CD14-positive monocyte (primary cell): ENCODE data around the gene TMEM271. TPM values are rescaled to one million over a fixed set of nuclear protein-coding genes. Genes with fewer than 3 reads are reported as not detected.

Experiments used
- DNase-seq, 3 donors: peaks; one replicate each; pipeline ENCODE4 v3.0.0-alpha.2; 2011 to 2022
- H2AFZ ChIP-seq: 2 replicates; pipeline ENCODE4 v1.6.0; 2012; ENCODE audit warnings: mild to moderate bottlenecking, low read depth, low read length, inconsistent platforms; ENCODE audit not compliant: insufficient read depth, poor library complexity, severe bottlenecking
- H3K27ac ChIP-seq, 2 donors: 1 replicate in 1 of 2; 2 replicates in 1 of 2; pipeline ENCODE4 v1.5.1; 2012 to 2013; ENCODE audit warnings: low read length in 2 of 2, control low read depth in 1 of 2, inconsistent platforms in 1 of 2, low read depth in 1 of 2, mild to moderate bottlenecking in 1 of 2
- H3K27me3 ChIP-seq, 2 donors: one replicate each; pipeline versions ENCODE4 v1.6.0 to v1.6.1; 2011 to 2013; ENCODE audit warnings: low read length in 2 of 2; ENCODE audit not compliant: control insufficient read depth in 2 of 2, insufficient read depth in 2 of 2
- H3K36me3 ChIP-seq, 2 donors: replicated peaks in 1 of 2; 1 replicate in 1 of 2; 2 replicates in 1 of 2; pipeline versions ENCODE4 v1.5.1 to v1.6.1; 2012 to 2013; ENCODE audit warnings: low read length in 2 of 2, control low read depth in 1 of 2, inconsistent platforms in 1 of 2, mild to moderate bottlenecking in 1 of 2; ENCODE audit not compliant: insufficient read depth in 2 of 2, control insufficient read depth in 1 of 2
- H3K4me1 ChIP-seq, 2 donors: 1 replicate in 1 of 2; 2 replicates in 1 of 2; pipeline versions ENCODE4 v1.5.1 to v1.6.1; 2012 to 2013; ENCODE audit warnings: low read length in 2 of 2, control low read depth in 1 of 2, inconsistent platforms in 1 of 2, mild to moderate bottlenecking in 1 of 2, moderate library complexity in 1 of 2; ENCODE audit not compliant: insufficient read depth in 2 of 2, control insufficient read depth in 1 of 2
- H3K4me2 ChIP-seq: replicated peaks from 2 replicates; pipeline ENCODE3; 2012; ENCODE audit warnings: low read length, moderate library complexity, mild to moderate bottlenecking; ENCODE audit not compliant: poor library complexity, severe bottlenecking; ENCODE audit errors: extremely low read depth
- H3K4me3 ChIP-seq, 3 experiments: fragments of 200-600 bp in 1 of 3; sonication (generic) in 1 of 3; replicated peaks in 1 of 3; 1 replicate in 2 of 3; 2 replicates in 1 of 3; pipeline ENCODE4 v1.5.1; 2011 to 2013; ENCODE audit warnings: low read length in 3 of 3, mild to moderate bottlenecking in 3 of 3, control low read depth in 2 of 3, low read depth in 2 of 3, inconsistent platforms in 1 of 3, moderate library complexity in 1 of 3
- H3K79me2 ChIP-seq: 2 replicates; pipeline ENCODE4 v1.6.0; 2012; ENCODE audit warnings: mild to moderate bottlenecking, control low read depth, inconsistent platforms, low read length, moderate library complexity; ENCODE audit not compliant: insufficient read depth
- H3K9ac ChIP-seq: 2 replicates; pipeline ENCODE4 v1.6.0; 2017; ENCODE audit warnings: low read length, mild to moderate bottlenecking; ENCODE audit not compliant: insufficient read depth, poor library complexity, severe bottlenecking
- H3K9me3 ChIP-seq, 2 donors: replicated peaks in 1 of 2; 1 replicate in 1 of 2; 2 replicates in 1 of 2; pipeline versions ENCODE4 v1.5.1 to v1.6.1; 2012 to 2013; ENCODE audit warnings: low read length in 2 of 2, control low read depth in 1 of 2; ENCODE audit not compliant: control insufficient read depth in 1 of 2, insufficient read depth in 1 of 2
- H4K20me1 ChIP-seq: 2 replicates; pipeline ENCODE4 v1.6.0; 2012; ENCODE audit warnings: mild to moderate bottlenecking, low read length, control low read depth, moderate library complexity; ENCODE audit not compliant: insufficient read depth
- H3K27ac Mint-ChIP-seq, 7 donors: one replicate each; pipeline ENCODE4 v1.8.0; 2020; ENCODE audit warnings: mild to moderate bottlenecking in 7 of 7, mixed read lengths in 7 of 7, moderate library complexity in 6 of 7, inconsistent platforms in 2 of 7
- H3K27me3 Mint-ChIP-seq, 3 donors: one replicate each; pipeline ENCODE4 v1.8.0; 2021 to 2022; ENCODE audit warnings: low read depth in 3 of 3, mild to moderate bottlenecking in 3 of 3, mixed read lengths in 3 of 3, moderate library complexity in 3 of 3, inconsistent platforms in 1 of 3
- H3K36me3 Mint-ChIP-seq, 2 donors: one replicate each; pipeline ENCODE4 v1.8.0; 2020; ENCODE audit warnings: mixed read lengths in 2 of 2, inconsistent platforms in 1 of 2, mild to moderate bottlenecking in 1 of 2
- H3K4me1 Mint-ChIP-seq: one replicate; pipeline ENCODE4 v1.8.0; 2020; ENCODE audit warnings: mild to moderate bottlenecking, mixed read lengths
- H3K4me3 Mint-ChIP-seq, 2 donors: one replicate each; pipeline ENCODE4 v1.8.0; 2020; ENCODE audit warnings: mild to moderate bottlenecking in 2 of 2, mixed read lengths in 2 of 2, moderate library complexity in 1 of 2
- H3K9me3 Mint-ChIP-seq, 7 donors: one replicate each; pipeline ENCODE4 v1.8.0; 2020 to 2022; ENCODE audit warnings: mixed read lengths in 7 of 7, mild to moderate bottlenecking in 6 of 7, moderate library complexity in 6 of 7, inconsistent platforms in 2 of 7
- WGBS: methylation state at CpG from one replicate; pipeline ENCODE4 v1.1.5; 2013; ENCODE audit warnings: missing lambda C conversion rate; ENCODE audit not compliant: insufficient coverage; 5-methylcytosine and 5-hydroxymethylcytosine counted together
- intact Hi-C, 2 donors: fragments of 100-400 bp; cut with micrococcal nuclease; formaldehyde crosslinking; loops; one replicate each; pipeline versions ENCODE4 v1.15.0 to v1.15.1; 2023
- polyA plus RNA-seq, 3 donors: library from polyadenylated mRNA; depleted of rRNA in 1 of 3; unstranded in 2 of 3; stranded (reverse) in 1 of 3; fragments of 300-500 nt in 2 of 3; fragments of >200 nt in 1 of 3; fragmentation: Illumina TruSeq in 2 of 3; gene quantifications; 1 replicate in 2 of 3; 2 replicates in 1 of 3; pipeline ENCODE4 v1.2.3, GENCODE V29; 2012 to 2021
- TF ChIP-seq, protein P1 (sequence below): fragments of 200-600 bp; IDR thresholded peaks from one replicate; pipeline ENCODE4 v1.8.0; 2022; ENCODE audit warnings: antibody characterized with exemption, mild to moderate bottlenecking

The TMEM271 gene
- polyA plus RNA-seq, 3 donors, result not detected

DNA sequence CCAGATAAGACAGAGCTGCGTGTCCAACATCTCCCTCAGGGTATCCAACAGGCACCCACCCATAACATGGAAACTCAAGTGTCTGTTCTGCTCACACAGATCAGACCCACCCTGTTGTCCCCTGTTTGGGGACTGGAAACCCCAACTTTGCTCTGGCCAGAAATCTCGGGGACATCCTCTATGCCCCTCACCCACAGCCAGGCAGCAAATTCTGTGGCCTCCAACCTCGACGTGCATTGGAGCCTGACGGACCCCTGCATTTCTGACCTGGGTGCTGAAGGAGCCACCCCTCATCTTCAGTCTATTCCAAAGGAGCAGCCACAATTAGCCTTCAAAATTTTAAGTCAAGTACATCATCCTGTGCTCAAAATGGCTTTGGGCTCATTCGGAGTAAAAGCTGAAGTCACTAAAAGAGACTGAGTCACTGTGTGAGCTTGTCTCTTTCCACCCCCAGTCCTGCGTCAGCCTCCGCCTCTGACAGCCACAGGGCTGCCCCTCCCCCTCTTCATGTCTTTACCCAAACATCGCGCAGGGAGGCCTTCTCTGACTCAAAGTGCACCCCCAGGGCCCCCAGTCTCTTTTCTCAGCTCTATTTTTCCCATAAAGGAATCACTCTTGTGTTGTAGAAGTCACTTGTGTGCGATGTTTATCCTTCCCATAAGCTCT lies 24.9 kb upstream of the TMEM271 start:
- peaks cover 6 to 33% (median 12%) of the 10 kb centered on the region in 7 donors for H3K9me3 Mint-ChIP-seq
- Histone ChIP-seq H3K36me3 (no peaks in the 10 kb centered on the region), H3K9ac (no peak overlapping the region), H3K79me2 (no peaks in the 10 kb centered on the region), H3K9me3 (no peaks in the 10 kb centered on the region), H3K4me3 (no peak overlapping the region), H2AFZ (no peak overlapping the region), H3K27me3 (no peaks in the 10 kb centered on the region), H3K4me1 (no peaks in the 10 kb centered on the region), H3K27ac (no peak overlapping the region), H3K4me2 (no peak overlapping the region), H4K20me1 (no peaks in the 10 kb centered on the region)
- no peaks in the 10 kb centered on the region for H3K36me3 Mint-ChIP-seq
- TF ChIP-seq, protein P1, sequence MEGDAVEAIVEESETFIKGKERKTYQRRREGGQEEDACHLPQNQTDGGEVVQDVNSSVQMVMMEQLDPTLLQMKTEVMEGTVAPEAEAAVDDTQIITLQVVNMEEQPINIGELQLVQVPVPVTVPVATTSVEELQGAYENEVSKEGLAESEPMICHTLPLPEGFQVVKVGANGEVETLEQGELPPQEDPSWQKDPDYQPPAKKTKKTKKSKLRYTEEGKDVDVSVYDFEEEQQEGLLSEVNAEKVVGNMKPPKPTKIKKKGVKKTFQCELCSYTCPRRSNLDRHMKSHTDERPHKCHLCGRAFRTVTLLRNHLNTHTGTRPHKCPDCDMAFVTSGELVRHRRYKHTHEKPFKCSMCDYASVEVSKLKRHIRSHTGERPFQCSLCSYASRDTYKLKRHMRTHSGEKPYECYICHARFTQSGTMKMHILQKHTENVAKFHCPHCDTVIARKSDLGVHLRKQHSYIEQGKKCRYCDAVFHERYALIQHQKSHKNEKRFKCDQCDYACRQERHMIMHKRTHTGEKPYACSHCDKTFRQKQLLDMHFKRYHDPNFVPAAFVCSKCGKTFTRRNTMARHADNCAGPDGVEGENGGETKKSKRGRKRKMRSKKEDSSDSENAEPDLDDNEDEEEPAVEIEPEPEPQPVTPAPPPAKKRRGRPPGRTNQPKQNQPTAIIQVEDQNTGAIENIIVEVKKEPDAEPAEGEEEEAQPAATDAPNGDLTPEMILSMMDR, result no peak
- no peak overlapping the region for H3K4me3 Mint-ChIP-seq
- 86% methylated on average over 8 of the region's 11 CpGs for WGBS
- H3K27me3 Mint-ChIP-seq, result peaks cover 0 to 14% (median 7%) of the 10 kb centered on the region in 3 donors
- no peak overlapping the region for H3K27ac Mint-ChIP-seq
- intact Hi-C loops, result no loop called here
- DNase-seq, result no peak
- H3K4me1 Mint-ChIP-seq, result no peaks in the 10 kb centered on the region

DNA sequence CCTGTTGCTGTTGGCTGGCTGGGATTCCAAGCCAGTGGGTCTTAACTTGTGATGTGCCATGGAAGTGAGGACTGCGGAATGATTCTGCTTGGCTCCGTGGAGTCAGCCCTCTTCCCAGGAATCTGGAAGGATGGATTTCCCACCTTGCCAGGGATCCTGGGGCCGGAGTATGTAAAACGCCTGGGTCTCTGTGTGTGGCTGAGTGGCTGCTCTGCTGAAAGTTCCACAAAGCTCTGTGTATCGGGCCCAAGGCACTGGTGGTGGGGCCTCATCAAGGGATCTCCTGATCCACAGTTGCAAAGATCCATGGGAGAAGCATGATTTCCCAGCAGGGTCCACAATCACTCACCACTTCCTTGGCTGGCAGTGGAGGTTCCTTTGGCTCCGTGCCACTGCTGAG lies 24.1 kb upstream of the TMEM271 start:
- 82% methylated on average over 6 of the region's 6 CpGs for WGBS
- no peak overlapping the region for H3K27ac ChIP-seq
- no peak overlapping the region for H2AFZ ChIP-seq
- TF ChIP-seq, protein P1, result no peak
- no peak overlapping the region for H3K4me2 ChIP-seq
- H3K27me3 ChIP-seq, result no peaks in the 10 kb centered on the region
- no peak for DNase-seq
- H4K20me1 ChIP-seq, result no peaks in the 10 kb centered on the region
- H3K4me1 ChIP-seq, result no peaks in the 10 kb centered on the region
- H3K36me3 ChIP-seq, result no peaks in the 10 kb centered on the region
- H3K9me3 ChIP-seq, result no peaks in the 10 kb centered on the region
- no peaks in the 10 kb centered on the region for H3K4me1 Mint-ChIP-seq
- no peak overlapping the region for H3K4me3 ChIP-seq
- H3K27ac Mint-ChIP-seq, result no peak overlapping the region
- intact Hi-C loops, result no loop called here
- H3K9ac ChIP-seq, result no peak overlapping the region
- H3K4me3 Mint-ChIP-seq, result no peak overlapping the region
- no peaks in the 10 kb centered on the region for H3K79me2 ChIP-seq
- no peaks in the 10 kb centered on the region for H3K36me3 Mint-ChIP-seq
- peaks cover 0 to 14% (median 7%) of the 10 kb centered on the region in 3 donors for H3K27me3 Mint-ChIP-seq
- peaks cover 11 to 29% (median 16%) of the 10 kb centered on the region in 7 donors for H3K9me3 Mint-ChIP-seq
